ENCODE measurements around the gene FARSA.
"Not testable (repeated sequence)": the region's sequence is repeated elsewhere in the genome, so short reads cannot be mapped to it uniquely, and the experiment has no call there.

Gene FARSA

DNA sequence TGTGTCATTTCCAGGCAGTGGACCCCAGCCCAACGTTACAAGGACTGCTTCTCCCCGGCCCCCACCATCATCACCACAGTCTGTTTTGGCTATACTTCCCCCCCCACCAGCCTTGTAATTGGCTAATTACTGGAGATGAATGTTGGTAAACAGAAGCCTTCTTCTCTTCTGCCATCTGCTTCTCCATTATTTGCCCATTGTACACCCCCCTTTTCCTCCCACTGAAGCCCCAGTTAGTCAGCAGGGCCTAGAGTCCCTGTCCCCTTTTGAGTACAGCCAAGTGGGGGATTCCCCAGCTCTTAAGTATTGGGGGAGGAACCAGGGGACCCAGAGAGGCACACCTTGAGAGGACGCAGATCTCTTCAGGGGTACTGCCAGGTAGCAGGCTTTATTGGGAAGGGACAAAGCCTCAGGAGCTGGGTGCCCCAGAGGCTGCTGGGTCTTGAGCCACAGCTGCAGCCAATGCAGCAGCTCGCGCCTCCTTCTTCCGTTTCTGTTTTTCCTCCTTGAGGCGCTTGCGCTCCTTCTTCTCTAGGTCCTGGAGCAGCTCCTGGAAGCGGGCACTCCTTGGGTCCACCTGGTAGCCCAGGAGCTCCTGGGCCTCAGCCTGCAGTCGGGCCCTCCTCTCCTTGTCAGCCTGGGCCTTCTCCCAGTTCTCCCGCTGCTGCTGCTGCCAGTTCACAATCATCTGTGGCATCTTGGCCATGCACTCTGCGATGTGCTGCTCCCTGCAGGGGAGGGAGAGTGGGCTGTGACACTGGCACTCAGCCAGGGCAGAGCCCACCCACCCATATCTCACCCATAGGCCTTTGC, 20.5 kb upstream of the FARSA start:
- DNase-seq (ENCODE audit: low spot score) = no peak

GRCh38 chr19:12953138-12953798, 19.8 kb upstream of the FARSA start:
- no peak for DNase-seq (ENCODE audit: low spot score)

DNA sequence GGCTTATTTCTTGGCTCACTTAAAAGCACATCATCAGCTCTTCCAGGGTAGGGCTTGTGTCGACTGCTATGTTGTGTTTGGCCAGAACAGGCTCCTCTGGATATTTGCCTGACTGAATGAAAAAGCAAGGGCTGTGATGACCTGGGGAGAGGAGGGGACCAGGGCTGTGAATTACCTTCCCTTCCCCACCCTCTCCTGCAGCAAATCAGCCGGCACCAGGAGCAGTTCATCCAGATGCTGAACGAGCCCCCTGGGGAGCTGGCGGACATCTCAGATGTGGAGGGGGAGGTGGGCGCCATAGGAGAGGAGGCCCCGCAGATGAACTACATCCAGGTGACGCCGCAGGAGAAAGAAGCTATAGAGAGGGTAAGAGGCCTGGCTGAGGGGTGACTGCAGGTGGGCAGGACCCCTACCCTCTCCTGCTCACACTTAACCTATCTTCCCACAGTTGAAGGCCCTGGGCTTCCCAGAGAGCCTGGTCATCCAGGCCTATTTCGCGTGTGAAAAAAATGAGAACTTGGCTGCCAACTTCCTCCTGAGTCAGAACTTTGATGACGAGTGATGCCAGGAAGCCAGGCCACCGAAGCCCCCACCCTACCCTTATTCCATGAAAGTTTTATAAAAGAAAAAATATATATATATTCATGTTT, 19.1 kb upstream of the FARSA start:
- DNase-seq (ENCODE audit: low spot score) = no peak

GRCh38 chr19:12952050-12952449, 18.5 kb upstream of the FARSA start:
- not testable (repeated sequence) for DNase-seq (ENCODE audit: low spot score)

GRCh38 chr19:12949363-12950283, 16.1 kb upstream of the FARSA start:
- no peak for DNase-seq (ENCODE audit: low spot score)

- DNase-seq (ENCODE audit: low spot score) = no peak
Observed at GRCh38 chr19:12948612-12949362, 15.3 kb upstream of the FARSA start.

DNA sequence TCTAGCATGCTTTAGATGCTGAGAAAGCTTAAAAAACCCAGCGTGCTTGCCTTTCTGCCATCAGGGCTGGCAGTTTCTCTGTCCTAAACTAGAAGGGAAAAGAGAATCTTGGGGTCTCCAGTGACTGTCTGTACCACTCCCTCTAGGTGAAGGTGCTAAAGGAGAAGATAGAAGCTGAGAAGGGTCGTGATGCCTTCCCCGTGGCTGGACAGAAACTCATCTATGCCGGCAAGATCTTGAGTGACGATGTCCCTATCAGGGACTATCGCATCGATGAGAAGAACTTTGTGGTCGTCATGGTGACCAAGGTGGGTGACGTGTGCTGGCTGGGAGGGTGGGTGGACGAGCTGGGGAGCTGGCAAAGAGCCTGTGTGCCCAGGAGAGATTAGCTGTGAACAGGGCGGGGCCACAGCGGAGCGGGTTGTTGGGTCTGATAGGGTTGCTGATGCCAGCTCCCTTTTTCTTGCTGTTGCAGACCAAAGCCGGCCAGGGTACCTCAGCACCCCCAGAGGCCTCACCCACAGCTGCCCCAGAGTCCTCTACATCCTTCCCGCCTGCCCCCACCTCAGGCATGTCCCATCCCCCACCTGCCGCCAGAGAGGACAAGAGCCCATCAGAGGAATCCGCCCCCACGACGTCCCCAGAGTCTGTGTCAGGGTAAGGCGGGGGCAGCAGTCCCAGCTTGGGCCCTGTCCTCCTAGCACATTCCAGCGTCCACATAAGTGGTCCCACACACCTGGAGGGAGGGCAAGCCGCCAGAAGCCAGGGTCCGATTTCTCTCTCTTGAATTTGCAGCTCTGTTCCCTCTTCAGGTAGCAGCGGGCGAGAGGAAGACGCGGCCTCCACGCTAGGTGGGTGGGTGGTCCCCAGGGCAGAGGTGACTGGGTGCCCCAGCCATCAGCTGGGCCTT, 14.4 kb upstream of the FARSA start:
- no peak for DNase-seq (ENCODE audit: low spot score)

GRCh38 chr19:12946731-12947496, 13.4 kb upstream of the FARSA start:
- DNase-seq (ENCODE audit: low spot score) = no peak

DNA sequence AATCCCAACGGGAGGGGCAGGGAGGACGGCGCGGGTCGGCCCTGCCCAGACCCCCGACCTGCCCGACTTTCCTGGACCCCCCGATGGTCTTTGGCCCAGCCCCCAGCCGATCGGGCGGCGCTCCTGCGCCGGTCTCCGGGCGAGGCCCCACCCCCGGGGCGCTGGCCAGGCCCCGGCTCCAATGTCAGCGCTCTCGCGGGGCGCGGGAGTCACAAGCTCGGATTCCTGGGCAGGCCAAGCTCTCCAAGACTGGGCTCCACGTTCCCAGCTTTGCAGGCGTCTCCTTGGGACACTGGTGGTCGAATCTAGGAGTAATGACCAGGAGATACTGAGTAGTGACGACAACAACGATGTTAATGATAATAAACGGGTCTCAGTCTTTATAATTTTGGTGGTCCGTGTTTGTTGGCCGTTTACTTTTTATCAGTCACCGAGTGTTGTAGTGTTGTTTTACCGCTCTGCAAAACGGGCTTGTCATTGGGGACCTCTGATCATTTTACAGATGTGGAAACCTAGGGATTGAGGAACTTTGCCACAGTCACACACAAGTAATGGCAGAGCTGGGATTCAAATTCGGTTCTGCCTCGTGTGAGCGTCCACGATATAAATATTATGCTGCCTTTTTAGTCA, 12.7 kb upstream of the FARSA start:
- peak; percentile 50 for DNase-seq (ENCODE audit: low spot score)

DNA sequence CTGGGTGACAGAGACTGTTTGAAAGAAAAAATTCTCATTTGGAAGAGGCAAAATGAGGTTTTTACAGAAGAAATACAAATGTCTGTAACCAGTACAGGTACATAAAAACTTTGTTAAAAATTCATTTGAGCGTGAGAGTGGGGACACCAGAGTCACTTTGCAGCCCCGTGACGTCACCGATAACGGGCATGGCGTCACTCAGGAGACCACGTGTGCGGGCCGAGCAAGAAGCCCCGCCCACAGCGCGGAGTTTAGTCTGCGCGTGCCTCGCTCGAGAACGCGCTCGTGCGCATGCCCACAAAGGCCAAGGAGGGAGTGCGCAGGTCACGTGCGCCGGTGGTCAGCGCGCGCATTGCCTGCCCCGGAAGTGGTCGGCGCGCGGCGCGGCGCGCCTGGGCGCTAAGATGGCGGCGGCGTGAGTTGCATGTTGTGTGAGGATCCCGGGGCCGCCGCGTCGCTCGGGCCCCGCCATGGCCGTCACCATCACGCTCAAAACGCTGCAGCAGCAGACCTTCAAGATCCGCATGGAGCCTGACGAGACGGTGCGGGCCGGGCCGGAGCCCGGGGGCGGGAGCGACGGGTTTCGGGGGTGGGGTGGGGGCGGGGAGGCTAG, 12.1 kb upstream of the FARSA start, which contains the start of gene RAD23A:
Gene RAD23A (plus strand): TSS at position 384 of the 613 bp plus-strand sequence. CDS start 87 bp downstream, at position 471.
- DNase-seq (ENCODE audit: low spot score) = peak; percentile 98

DNA sequence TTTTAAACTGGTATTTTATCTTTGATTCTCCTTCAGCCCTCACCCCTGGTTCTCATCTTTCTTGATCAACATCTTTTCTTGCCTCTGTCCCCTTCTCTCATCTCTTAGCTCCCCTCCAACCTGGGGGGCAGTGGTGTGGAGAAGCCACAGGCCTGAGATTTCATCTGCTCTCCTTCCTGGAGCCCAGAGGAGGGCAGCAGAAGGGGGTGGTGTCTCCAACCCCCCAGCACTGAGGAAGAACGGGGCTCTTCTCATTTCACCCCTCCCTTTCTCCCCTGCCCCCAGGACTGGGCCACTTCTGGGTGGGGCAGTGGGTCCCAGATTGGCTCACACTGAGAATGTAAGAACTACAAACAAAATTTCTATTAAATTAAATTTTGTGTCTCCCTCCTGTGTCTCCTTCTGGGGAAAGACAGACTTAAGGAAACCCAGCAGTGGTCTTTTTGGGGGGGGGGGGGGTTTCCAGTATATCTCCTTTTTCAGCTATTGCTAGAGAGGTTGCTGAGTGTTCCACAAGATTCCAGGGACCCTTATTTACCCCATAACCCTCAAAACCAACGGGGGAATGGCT, 10.7 kb upstream of the FARSA start:
- no peak for DNase-seq (ENCODE audit: low spot score)

DNA sequence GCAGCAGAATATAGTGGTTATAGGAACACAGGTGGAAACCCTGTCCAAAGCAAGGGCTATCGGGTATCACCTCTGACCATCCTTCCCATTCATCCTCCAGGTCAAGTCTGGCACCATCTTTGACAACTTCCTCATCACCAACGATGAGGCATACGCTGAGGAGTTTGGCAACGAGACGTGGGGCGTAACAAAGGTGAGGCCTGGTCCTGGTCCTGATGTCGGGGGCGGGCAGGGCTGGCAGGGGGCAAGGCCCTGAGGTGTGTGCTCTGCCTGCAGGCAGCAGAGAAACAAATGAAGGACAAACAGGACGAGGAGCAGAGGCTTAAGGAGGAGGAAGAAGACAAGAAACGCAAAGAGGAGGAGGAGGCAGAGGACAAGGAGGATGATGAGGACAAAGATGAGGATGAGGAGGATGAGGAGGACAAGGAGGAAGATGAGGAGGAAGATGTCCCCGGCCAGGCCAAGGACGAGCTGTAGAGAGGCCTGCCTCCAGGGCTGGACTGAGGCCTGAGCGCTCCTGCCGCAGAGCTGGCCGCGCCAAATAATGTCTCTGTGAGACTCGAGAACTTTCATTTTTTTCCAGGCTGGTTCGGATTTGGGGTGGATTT, 10.0 kb upstream of the FARSA start:
- no peak for DNase-seq (ENCODE audit: low spot score)

DNA sequence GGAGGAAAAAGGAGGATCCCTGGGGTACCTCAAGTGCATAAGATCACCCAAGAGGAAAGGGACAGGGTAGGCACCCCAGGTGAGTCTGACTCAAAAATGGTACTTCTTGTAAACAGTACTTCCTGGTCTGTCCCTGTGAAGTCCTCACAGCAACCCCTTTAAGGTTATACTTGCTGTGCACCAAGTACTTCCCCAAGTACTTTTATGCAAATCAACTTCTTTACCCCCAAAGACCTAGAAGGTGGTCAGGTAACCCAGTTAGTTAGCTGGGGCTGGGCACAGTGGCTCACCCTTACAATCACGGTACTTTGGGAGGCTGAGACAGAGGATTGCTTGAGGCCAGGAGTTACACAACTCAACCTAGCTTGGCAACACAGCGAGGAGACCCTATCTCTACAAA, 7.4 kb upstream of the FARSA start:
- no peak for DNase-seq (ENCODE audit: low spot score)

GRCh38 chr19:12939975-12940423, 6.5 kb upstream of the FARSA start:
- DNase-seq (ENCODE audit: low spot score) = no peak

DNA sequence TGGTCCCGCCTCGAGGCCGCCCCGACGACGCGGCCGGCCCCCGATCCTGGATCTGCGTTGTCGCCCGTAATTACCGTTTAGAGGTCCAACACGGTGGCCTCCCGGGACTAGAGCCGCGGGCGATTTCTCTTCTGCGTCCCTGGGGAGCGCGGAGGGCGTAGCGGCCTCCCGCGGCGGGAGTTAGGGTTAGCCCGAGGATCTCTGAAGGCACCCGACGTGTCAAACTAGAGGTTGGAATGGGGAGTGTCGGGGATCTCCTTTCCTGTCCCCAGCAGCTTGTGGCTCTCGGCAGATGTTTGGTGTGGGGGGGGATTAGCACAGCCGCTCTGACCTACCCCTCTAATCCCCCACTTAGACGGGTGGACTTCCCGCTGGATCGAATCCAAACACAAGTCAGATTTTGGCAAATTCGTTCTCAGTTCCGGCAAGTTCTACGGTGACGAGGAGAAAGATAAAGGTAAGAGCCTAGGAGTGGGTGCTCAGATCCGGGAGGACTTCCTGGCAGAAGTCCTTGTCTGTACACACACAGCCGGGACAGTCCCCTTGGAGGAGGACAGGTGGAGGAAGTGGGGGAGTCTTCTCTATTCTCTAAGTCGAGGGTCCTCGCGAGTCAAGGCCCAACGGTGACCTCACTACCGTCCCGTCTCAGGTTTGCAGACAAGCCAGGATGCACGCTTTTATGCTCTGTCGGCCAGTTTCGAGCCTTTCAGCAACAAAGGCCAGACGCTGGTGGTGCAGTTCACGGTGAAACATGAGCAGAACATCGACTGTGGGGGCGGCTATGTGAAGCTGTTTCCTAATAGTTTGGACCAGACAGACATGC, 5.5 kb upstream of the FARSA start:
- no peak for DNase-seq (ENCODE audit: low spot score)

DNA sequence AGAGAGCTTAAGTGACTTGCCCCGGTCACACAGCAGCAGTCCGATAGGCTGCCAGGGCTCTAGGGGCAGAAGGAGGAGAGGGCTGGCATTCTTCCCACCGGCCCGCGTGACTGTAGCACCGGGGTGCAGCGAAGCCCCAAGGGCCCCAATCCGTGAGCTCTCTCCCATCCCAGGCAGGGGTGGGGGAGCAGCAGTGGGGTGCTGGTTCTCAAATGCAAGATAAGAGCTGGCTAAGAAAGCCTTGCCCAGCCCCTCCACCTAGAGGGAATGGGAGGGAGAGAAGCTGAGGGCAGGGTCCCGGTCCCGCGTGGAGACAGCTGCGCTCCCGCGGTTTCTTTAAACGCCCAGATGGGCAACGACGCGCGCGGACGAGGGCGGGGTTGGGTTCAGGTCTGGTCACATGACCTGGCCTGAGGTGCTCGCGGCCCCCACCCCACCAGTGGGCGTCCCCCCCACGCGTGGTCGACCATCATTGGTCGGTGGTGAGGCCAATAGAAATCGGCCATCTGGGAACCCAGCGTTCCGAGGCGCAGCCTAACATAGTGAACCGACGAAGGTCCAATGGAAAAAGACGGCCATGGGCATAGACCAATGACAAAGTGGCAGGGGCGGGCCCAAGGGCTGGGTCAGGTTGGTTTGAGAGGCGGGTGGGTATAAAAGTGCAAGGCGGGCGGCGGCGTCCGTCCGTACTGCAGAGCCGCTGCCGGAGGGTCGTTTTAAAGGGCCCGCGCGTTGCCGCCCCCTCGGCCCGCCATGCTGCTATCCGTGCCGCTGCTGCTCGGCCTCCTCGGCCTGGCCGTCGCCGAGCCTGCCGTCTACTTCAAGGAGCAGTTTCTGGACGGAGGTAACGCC, 4.6 kb upstream of the FARSA start, which contains the start of gene CALR:
Gene CALR (plus strand): TSS at position 683 of the 852 bp plus-strand sequence. CDS start 71 bp downstream, at position 754.
- peak; percentile 99 for DNase-seq (ENCODE audit: low spot score)
